Adrenal gland (tissue), 5 donors: ENCODE data around the gene PTPRN2.

Experiments used
- CTCF ChIP-seq, 6 experiments: fragments of 450-650 bp in 4 of 6; fragments of 200-600 bp in 2 of 6; sonication (generic) in 1 of 6; IDR thresholded peaks; 1 replicate in 5 of 6; 2 replicates in 1 of 6; pipeline versions ENCODE4 v1.5.1 to v1.8.0; 2016 to 2021; ENCODE audit warnings: antibody characterized with exemption in 6 of 6, mild to moderate bottlenecking in 2 of 6, moderate library complexity in 1 of 6
- POLR2A ChIP-seq, 2 donors: fragments of 450-650 bp; IDR thresholded peaks; one replicate each; pipeline ENCODE4 v1.6.1; 2017; ENCODE audit warnings: antibody characterized with exemption in 2 of 2, mild to moderate bottlenecking in 2 of 2, moderate library complexity in 1 of 2
- donor health status: DM: no; HTN: no; CAD: no.

GRCh38 chr7:157653827-157654207 is 933.8 kb downstream of the PTPRN2 start:
- TF ChIP-seq POLR2A (IDR thresholded peaks at IDR 0.05) (no peak), CTCF (IDR thresholded peaks at IDR 0.05) (no peak)
